ENCODE data around the gene ADAMTS5. TPM values are rescaled to one million over a fixed set of nuclear protein-coding genes. Genes with fewer than 3 reads are reported as not detected.

ADAMTS5 gene
- total RNA-seq, 2 donors from 2014 or later: 0.33 to 1.9 TPM

DNA sequence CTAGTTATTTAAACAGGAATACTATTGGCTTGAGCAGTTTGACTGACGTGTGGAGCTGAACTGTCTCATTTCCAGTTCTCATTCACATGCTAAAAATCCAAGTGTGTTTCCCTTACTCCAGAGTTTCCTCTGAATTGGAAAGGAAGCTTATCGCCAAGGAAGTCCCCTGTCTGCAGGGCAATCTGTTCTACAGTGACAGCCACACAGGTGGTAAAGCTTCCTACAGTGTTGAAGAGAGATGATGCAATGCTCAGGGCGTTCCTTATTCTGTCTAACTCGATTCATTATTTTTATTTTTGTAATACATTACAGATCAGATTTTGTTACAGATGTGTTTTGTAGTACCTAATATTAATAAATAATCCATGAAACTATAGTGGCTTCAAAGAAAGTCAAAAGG lies 41.3 kb downstream of the ADAMTS5 start:
- Histone ChIP-seq H3K9ac (ENCODE audit: extremely low read depth, low read length, poor library complexity, severe bottlenecking) (no peak overlapping the region), H3K27ac (ENCODE audit: low read depth, low read length) (no peak overlapping the region), H3K27me3 (ENCODE audit: control insufficient read depth, insufficient read depth, low read length, poor library complexity, severe bottlenecking) (no peaks in the 10 kb centered on the region), H3K4me3 (ENCODE audit: low read length) (no peak overlapping the region), H3K9me3 (ENCODE audit: control insufficient read depth, low read length) (no peaks in the 10 kb centered on the region), H3K4me1 (ENCODE audit: control insufficient read depth, insufficient read depth, low read length) (no peaks in the 10 kb centered on the region), H3K36me3 (ENCODE audit: control insufficient read depth, insufficient read depth, low read length) (no peaks in the 10 kb centered on the region)
- Mint-ChIP-seq H3K27me3 (ENCODE audit: insufficient read depth) (no peaks in the 10 kb centered on the region), H3K36me3 (ENCODE audit: low read depth) (peaks cover 14% of the 10 kb centered on the region), H3K27ac (no peak overlapping the region), H3K4me1 (peaks cover 7% of the 10 kb centered on the region), H3K4me3 (no peak overlapping the region), H3K9me3 (no peaks in the 10 kb centered on the region)
- no peak for TF ChIP-seq CTCF (conservative IDR thresholded peaks at IDR 0.05)
- 44 to 62% methylated on average over 2 of the region's 4 CpGs for WGBS, 2 experiments (ENCODE audit: insufficient coverage in 1 of 2, insufficient read length in 1 of 2)
- DNase-seq: no peak

- H3K36me3 ChIP-seq (ENCODE audit: control insufficient read depth, insufficient read depth, low read length): no peaks in the 10 kb centered on the region
- H3K27me3 Mint-ChIP-seq (ENCODE audit: insufficient read depth): no peaks in the 10 kb centered on the region
- H3K4me3 ChIP-seq (ENCODE audit: low read length): no peak overlapping the region
- no peak overlapping the region for H3K27ac ChIP-seq (ENCODE audit: low read depth, low read length)
- no peak overlapping the region for H3K9ac ChIP-seq (ENCODE audit: extremely low read depth, low read length, poor library complexity, severe bottlenecking)
- no peaks in the 10 kb centered on the region for H3K9me3 ChIP-seq (ENCODE audit: control insufficient read depth, low read length)
- no peak overlapping the region for H3K27ac Mint-ChIP-seq
- TF ChIP-seq CTCF (conservative IDR thresholded peaks at IDR 0.05): no peak
- DNase-seq: no peak
- H3K9me3 Mint-ChIP-seq: no peaks in the 10 kb centered on the region
- no peaks in the 10 kb centered on the region for H3K4me1 ChIP-seq (ENCODE audit: control insufficient read depth, insufficient read depth, low read length)
- H3K27me3 ChIP-seq (ENCODE audit: control insufficient read depth, insufficient read depth, low read length, poor library complexity, severe bottlenecking): no peaks in the 10 kb centered on the region
- 98% methylated on average over 2 of the region's 2 CpGs; no CpG with 5 or more reads in 1 of the 2 experiments for WGBS, 2 experiments (ENCODE audit: insufficient coverage in 1 of 2, insufficient read length in 1 of 2)
- H3K4me1 Mint-ChIP-seq: peaks cover 7% of the 10 kb centered on the region
- H3K36me3 Mint-ChIP-seq (ENCODE audit: low read depth): peaks cover 14% of the 10 kb centered on the region
- H3K4me3 Mint-ChIP-seq: no peak overlapping the region
Observed at GRCh38 chr21:26925122-26925521, 41.8 kb downstream of the ADAMTS5 start.

- Mint-ChIP-seq H3K4me3 (no peak overlapping the region), H3K9me3 (no peaks in the 10 kb centered on the region), H3K27ac (no peak overlapping the region), H3K36me3 (ENCODE audit: low read depth) (peaks cover 14% of the 10 kb centered on the region), H3K4me1 (peaks cover 7% of the 10 kb centered on the region), H3K27me3 (ENCODE audit: insufficient read depth) (no peaks in the 10 kb centered on the region)
- no peak overlapping the region for H3K9ac ChIP-seq (ENCODE audit: extremely low read depth, low read length, poor library complexity, severe bottlenecking)
- no peaks in the 10 kb centered on the region for H3K4me1 ChIP-seq (ENCODE audit: control insufficient read depth, insufficient read depth, low read length)
- H3K27me3 ChIP-seq (ENCODE audit: control insufficient read depth, insufficient read depth, low read length, poor library complexity, severe bottlenecking): no peaks in the 10 kb centered on the region
- WGBS, 2 experiments (ENCODE audit: insufficient coverage in 1 of 2, insufficient read length in 1 of 2): 90 to 99% methylated on average over 9 to 10 of the region's 10 CpGs
- no peak overlapping the region for H3K27ac ChIP-seq (ENCODE audit: low read depth, low read length)
- H3K4me3 ChIP-seq (ENCODE audit: low read length): no peak overlapping the region
- no peaks in the 10 kb centered on the region for H3K36me3 ChIP-seq (ENCODE audit: control insufficient read depth, insufficient read depth, low read length)
- TF ChIP-seq CTCF (conservative IDR thresholded peaks at IDR 0.05): no peak
- DNase-seq: no peak
- H3K9me3 ChIP-seq (ENCODE audit: control insufficient read depth, low read length): no peaks in the 10 kb centered on the region
Observed at GRCh38 chr21:26923986-26924385, 42.9 kb downstream of the ADAMTS5 start.
